NCI-H2029 (cell line): Measurements from ENCODE around the gene ARID5A.

Experiments
- DNase-seq: peaks from one replicate; lab custom pipeline; 2025; lab: John Stamatoyannopoulos, UW

ARID5A gene

GRCh38 chr2:96527286-96528005 lies 9.1 kb upstream of the ARID5A start:
- no peak for DNase-seq

- DNase-seq: no peak
Measured at GRCh38 chr2:96528006-96528699, 8.4 kb upstream of the ARID5A start.

GRCh38 chr2:96528700-96529375 lies 7.7 kb upstream of the ARID5A start:
- DNase-seq: no peak

- DNase-seq: no peak
Measured at GRCh38 chr2:96529376-96530143, 7.0 kb upstream of the ARID5A start.

- DNase-seq: no peak
Measured at GRCh38 chr2:96530144-96530430, 6.5 kb upstream of the ARID5A start.

GRCh38 chr2:96530474-96531357 lies 5.8 kb upstream of the ARID5A start:
- no peak for DNase-seq

- DNase-seq: no peak
Measured at GRCh38 chr2:96531366-96531765, 5.2 kb upstream of the ARID5A start.

GRCh38 chr2:96531872-96532505 lies 4.6 kb upstream of the ARID5A start:
- peak; percentile 90 for DNase-seq

- no peak for DNase-seq
Measured at GRCh38 chr2:96532641-96533291, 3.8 kb upstream of the ARID5A start.

- no peak for DNase-seq
Measured at GRCh38 chr2:96533292-96534073, 3.1 kb upstream of the ARID5A start.

- no peak for DNase-seq
Measured at GRCh38 chr2:96534141-96534540, 2.4 kb upstream of the ARID5A start.

- no peak for DNase-seq
Measured at GRCh38 chr2:96534701-96535181, 1.8 kb upstream of the ARID5A start.

GRCh38 chr2:96535331-96535730 lies 1.2 kb upstream of the ARID5A start:
- DNase-seq: no peak

- no peak for DNase-seq
Measured at GRCh38 chr2:96537066-96537733, 648 bp downstream of the ARID5A start.

GRCh38 chr2:96537734-96538486 lies 1.4 kb downstream of the ARID5A start:
- no peak for DNase-seq

- DNase-seq: no peak
Measured at GRCh38 chr2:96538487-96539214, 2.1 kb downstream of the ARID5A start.

GRCh38 chr2:96539215-96539920 lies 2.8 kb downstream of the ARID5A start:
- no peak for DNase-seq
